Measurements from ENCODE around the gene KIAA1671. TPM values are rescaled to one million over a fixed set of nuclear protein-coding genes. Genes with fewer than 3 reads are reported as not detected.

The KIAA1671 gene
- total and polyA plus RNA-seq, 9 of the 15 experiments (the other 6 are each of a cell fraction or from before 2014, with no cell fraction given) = under 0.01 to 0.11 (median 0.02) TPM; not detected in 5

DNA sequence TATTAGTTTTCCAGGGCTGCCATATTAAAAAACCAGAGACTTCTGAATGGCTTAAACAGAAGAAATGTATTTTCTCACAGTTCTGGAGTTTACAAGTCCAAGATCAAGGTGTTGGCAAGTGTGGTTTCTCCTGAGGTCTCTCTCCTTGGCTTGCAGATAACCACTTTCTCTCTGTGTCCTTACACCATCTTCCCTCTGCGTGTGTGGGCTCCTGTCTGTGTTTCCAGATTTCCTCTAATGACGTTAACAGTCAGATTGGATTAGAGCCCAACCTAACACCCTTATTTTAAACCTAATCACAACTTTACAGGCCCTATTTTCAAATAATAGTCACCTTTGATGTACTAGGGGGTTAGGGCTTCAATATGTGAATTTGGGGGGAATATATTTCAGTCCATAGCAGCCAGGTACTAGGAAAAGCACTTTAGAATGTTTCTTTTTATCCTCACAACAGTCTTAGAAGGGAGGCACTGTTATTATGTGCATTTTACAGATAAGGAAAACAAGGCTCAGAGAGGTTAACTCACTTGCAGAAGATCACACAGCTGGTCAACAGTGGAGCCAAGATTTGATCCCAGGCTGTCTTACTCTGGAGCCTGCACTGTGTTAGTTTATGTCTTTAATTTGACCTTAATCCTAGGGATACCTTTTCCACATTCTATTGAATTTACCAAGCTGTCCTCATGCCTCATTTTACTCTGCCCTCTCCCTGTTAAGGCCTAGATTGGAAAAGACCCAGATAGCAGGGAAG is 130.7 kb downstream of the KIAA1671 start:
- intact Hi-C loops (cut with micrococcal nuclease) = loop anchor here (5.0 kb wide), 1 partner anchor 84 kb away; no protein-coding TSS in a partner anchor
- Histone ChIP-seq H3K27me3 (ENCODE audit: control insufficient read depth in 2 of 2, insufficient read depth in 2 of 2, low read length in 2 of 2) (no peaks in the 10 kb centered on the region; a peak in 1 of 5 replicates), H3K9me3 (replicated peaks; ENCODE audit: control insufficient read depth, insufficient read depth, low read depth, low read length) (no peaks in the 10 kb centered on the region), H3K36me3 (ENCODE audit: control insufficient read depth, insufficient read depth, low read length) (no peaks in the 10 kb centered on the region), H3K9ac (ENCODE audit: insufficient read depth in 1 of 2, low read depth in 2 of 2, low read length in 2 of 2) (no peak overlapping the region), H3K79me2 (ENCODE audit: control insufficient read depth, insufficient read depth, low read length) (no peaks in the 10 kb centered on the region), H3K9me1 (ENCODE audit: control insufficient read depth, insufficient read depth, low read length) (no peaks in the 10 kb centered on the region), H3K4me3 (no peak overlapping the region), H2AFZ (ENCODE audit: low read depth, low read length) (no peak overlapping the region), H3K4me1 (replicated peaks in 1 of 2; ENCODE audit: control insufficient read depth in 2 of 2, insufficient read depth in 2 of 2, low read length in 2 of 2) (no peaks in the 10 kb centered on the region), H4K20me1 (replicated peaks; ENCODE audit: control insufficient read depth, insufficient read depth, low read length) (no peaks in the 10 kb centered on the region), H3K4me2 (ENCODE audit: insufficient read depth, low read length) (no peak overlapping the region), H3K27ac (ENCODE audit: extremely low read depth, low read depth, low read length) (no peak overlapping the region)
- FAIRE-seq = no peak
- ATAC-seq = no peak
- no TSS peak for BruUV-seq (replicated peaks)
- no peak for DNase-seq (ENCODE audit: extremely low read depth in 1 of 4, low spot score in 3 of 4)
- WGBS (ENCODE audit: insufficient coverage, low coverage, missing lambda C conversion rate) = 0% methylated on average over 2 of the region's 2 CpGs
- CTCF ChIA-PET (ENCODE audit: low intra/inter-chr PET ratio) = no interaction called here
- POLR2A ChIA-PET = no interaction called here
- in situ Hi-C loops (cut with MboI) = no loop called here
- TF ChIP-seq TCF7 (IDR thresholded peaks at IDR 0.05; ENCODE audit: borderline replicate concordance) (no peak), RBM25 (IDR thresholded peaks at IDR 0.05; ENCODE audit: low read depth, low read length, severe bottlenecking) (peak; percentile 87)

DNA sequence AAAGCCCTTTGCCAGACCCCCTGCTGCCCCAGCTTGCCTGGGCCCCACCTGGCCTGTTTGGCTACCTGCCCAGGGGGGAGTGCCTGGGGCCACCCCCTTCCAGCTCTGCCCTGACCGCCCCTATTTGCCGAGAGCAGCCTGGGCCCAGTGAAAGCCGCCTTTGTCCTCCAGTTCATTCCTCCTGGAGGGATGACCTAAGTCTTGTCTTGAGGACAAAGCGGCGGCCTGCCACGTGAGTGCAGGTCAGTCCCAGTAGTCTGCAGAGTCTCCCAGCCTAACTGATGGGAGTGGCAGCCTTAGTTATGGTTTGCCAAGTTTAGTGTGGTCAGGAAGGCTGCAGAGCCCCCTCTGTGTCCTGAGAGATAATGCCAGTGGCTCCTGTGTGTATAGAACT is 131.3 kb downstream of the KIAA1671 start:
- CTCF ChIA-PET (ENCODE audit: low intra/inter-chr PET ratio) = no interaction called here
- TF ChIP-seq, protein P1, sequence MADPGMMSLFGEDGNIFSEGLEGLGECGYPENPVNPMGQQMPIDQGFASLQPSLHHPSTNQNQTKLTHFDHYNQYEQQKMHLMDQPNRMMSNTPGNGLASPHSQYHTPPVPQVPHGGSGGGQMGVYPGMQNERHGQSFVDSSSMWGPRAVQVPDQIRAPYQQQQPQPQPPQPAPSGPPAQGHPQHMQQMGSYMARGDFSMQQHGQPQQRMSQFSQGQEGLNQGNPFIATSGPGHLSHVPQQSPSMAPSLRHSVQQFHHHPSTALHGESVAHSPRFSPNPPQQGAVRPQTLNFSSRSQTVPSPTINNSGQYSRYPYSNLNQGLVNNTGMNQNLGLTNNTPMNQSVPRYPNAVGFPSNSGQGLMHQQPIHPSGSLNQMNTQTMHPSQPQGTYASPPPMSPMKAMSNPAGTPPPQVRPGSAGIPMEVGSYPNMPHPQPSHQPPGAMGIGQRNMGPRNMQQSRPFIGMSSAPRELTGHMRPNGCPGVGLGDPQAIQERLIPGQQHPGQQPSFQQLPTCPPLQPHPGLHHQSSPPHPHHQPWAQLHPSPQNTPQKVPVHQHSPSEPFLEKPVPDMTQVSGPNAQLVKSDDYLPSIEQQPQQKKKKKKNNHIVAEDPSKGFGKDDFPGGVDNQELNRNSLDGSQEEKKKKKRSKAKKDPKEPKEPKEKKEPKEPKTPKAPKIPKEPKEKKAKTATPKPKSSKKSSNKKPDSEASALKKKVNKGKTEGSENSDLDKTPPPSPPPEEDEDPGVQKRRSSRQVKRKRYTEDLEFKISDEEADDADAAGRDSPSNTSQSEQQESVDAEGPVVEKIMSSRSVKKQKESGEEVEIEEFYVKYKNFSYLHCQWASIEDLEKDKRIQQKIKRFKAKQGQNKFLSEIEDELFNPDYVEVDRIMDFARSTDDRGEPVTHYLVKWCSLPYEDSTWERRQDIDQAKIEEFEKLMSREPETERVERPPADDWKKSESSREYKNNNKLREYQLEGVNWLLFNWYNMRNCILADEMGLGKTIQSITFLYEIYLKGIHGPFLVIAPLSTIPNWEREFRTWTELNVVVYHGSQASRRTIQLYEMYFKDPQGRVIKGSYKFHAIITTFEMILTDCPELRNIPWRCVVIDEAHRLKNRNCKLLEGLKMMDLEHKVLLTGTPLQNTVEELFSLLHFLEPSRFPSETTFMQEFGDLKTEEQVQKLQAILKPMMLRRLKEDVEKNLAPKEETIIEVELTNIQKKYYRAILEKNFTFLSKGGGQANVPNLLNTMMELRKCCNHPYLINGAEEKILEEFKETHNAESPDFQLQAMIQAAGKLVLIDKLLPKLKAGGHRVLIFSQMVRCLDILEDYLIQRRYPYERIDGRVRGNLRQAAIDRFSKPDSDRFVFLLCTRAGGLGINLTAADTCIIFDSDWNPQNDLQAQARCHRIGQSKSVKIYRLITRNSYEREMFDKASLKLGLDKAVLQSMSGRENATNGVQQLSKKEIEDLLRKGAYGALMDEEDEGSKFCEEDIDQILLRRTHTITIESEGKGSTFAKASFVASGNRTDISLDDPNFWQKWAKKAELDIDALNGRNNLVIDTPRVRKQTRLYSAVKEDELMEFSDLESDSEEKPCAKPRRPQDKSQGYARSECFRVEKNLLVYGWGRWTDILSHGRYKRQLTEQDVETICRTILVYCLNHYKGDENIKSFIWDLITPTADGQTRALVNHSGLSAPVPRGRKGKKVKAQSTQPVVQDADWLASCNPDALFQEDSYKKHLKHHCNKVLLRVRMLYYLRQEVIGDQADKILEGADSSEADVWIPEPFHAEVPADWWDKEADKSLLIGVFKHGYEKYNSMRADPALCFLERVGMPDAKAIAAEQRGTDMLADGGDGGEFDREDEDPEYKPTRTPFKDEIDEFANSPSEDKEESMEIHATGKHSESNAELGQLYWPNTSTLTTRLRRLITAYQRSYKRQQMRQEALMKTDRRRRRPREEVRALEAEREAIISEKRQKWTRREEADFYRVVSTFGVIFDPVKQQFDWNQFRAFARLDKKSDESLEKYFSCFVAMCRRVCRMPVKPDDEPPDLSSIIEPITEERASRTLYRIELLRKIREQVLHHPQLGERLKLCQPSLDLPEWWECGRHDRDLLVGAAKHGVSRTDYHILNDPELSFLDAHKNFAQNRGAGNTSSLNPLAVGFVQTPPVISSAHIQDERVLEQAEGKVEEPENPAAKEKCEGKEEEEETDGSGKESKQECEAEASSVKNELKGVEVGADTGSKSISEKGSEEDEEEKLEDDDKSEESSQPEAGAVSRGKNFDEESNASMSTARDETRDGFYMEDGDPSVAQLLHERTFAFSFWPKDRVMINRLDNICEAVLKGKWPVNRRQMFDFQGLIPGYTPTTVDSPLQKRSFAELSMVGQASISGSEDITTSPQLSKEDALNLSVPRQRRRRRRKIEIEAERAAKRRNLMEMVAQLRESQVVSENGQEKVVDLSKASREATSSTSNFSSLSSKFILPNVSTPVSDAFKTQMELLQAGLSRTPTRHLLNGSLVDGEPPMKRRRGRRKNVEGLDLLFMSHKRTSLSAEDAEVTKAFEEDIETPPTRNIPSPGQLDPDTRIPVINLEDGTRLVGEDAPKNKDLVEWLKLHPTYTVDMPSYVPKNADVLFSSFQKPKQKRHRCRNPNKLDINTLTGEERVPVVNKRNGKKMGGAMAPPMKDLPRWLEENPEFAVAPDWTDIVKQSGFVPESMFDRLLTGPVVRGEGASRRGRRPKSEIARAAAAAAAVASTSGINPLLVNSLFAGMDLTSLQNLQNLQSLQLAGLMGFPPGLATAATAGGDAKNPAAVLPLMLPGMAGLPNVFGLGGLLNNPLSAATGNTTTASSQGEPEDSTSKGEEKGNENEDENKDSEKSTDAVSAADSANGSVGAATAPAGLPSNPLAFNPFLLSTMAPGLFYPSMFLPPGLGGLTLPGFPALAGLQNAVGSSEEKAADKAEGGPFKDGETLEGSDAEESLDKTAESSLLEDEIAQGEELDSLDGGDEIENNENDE (IDR thresholded peaks at IDR 0.05; ENCODE audit: low read depth, low read length) = no peak

More for the DNA sequence above, 131.3 kb downstream of the KIAA1671 start:
- WGBS (ENCODE audit: insufficient coverage, low coverage, missing lambda C conversion rate) = 7% methylated on average over 6 of the region's 6 CpGs
- in situ Hi-C loops (cut with MboI) = no loop called here
- Histone ChIP-seq H3K36me3 (ENCODE audit: control insufficient read depth, insufficient read depth, low read length) (no peaks in the 10 kb centered on the region), H3K79me2 (ENCODE audit: control insufficient read depth, insufficient read depth, low read length) (no peaks in the 10 kb centered on the region), H3K4me3 (no peak overlapping the region), H3K27ac (ENCODE audit: extremely low read depth, low read depth, low read length) (no peak overlapping the region), H3K9ac (ENCODE audit: insufficient read depth in 1 of 2, low read depth in 2 of 2, low read length in 2 of 2) (no peak overlapping the region), H3K27me3 (ENCODE audit: control insufficient read depth in 2 of 2, insufficient read depth in 2 of 2, low read length in 2 of 2) (no peaks in the 10 kb centered on the region; a peak in 1 of 5 replicates), H3K9me3 (replicated peaks; ENCODE audit: control insufficient read depth, insufficient read depth, low read depth, low read length) (no peaks in the 10 kb centered on the region), H3K4me2 (ENCODE audit: insufficient read depth, low read length) (no peak overlapping the region), H3K9me1 (ENCODE audit: control insufficient read depth, insufficient read depth, low read length) (no peaks in the 10 kb centered on the region), H2AFZ (ENCODE audit: low read depth, low read length) (no peak overlapping the region), H4K20me1 (replicated peaks; ENCODE audit: control insufficient read depth, insufficient read depth, low read length) (no peaks in the 10 kb centered on the region), H3K4me1 (replicated peaks in 1 of 2; ENCODE audit: control insufficient read depth in 2 of 2, insufficient read depth in 2 of 2, low read length in 2 of 2) (no peaks in the 10 kb centered on the region)
- ATAC-seq = no peak
- intact Hi-C loops (cut with micrococcal nuclease) = loop anchor here (5.0 kb wide), 1 partner anchor 83 kb away; no protein-coding TSS in a partner anchor
- no peak for DNase-seq (ENCODE audit: extremely low read depth in 1 of 4, low spot score in 3 of 4)
- no TSS peak for BruUV-seq (replicated peaks)
- FAIRE-seq = no peak
- POLR2A ChIA-PET = no interaction called here
